Glomerular endothelial cell (primary cell): ENCODE measurements around the gene HBQ1. TPM values are rescaled to one million over a fixed set of nuclear protein-coding genes. Genes with fewer than 3 reads are reported as not detected.
"Not testable (repeated sequence)": the region's sequence is repeated elsewhere in the genome, so short reads cannot be mapped to it uniquely, and the experiment has no call there.

Source experiments
- DNase-seq: peaks from one replicate; pipeline ENCODE4 v3.0.0-alpha.2; 2011; ENCODE audit warnings: low read depth, low spot score; ENCODE audit errors: extremely low read depth
- total RNA-seq: library from RNA; depleted of rRNA; stranded (reverse); fragments of >200 nt; gene quantifications from 2 replicates; pipeline ENCODE4 v1.2.3, GENCODE V29; 2015

The HBQ1 gene
- total RNA-seq, 1 donor from 2014 or later: 4.9 TPM

- DNase-seq: no peak
Observed at GRCh38 chr16:200388-200787, 20.1 kb downstream of the HBQ1 start.

GRCh38 chr16:203246-203645 lies 23.0 kb downstream of the HBQ1 start:
- DNase-seq: no peak

DNA sequence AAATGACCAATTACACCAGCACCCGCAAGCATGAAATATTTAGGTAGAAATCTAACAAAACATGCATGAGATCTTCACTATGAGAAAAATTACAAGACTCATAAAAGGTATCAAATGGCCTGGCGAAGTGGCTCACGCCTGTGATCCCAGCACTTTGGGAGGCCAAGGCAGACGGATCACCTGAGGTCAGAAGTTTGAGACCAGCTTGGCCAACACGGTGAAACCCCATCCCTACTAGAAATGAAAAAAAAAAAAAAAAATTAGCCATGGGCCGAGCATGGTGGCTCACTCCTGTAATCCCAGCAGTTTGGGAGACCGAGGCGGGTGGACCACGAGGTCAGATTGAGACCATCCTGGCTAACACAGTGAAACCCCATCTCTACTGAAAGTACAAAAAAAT lies 23.8 kb downstream of the HBQ1 start:
- DNase-seq: not testable (repeated sequence)

DNA sequence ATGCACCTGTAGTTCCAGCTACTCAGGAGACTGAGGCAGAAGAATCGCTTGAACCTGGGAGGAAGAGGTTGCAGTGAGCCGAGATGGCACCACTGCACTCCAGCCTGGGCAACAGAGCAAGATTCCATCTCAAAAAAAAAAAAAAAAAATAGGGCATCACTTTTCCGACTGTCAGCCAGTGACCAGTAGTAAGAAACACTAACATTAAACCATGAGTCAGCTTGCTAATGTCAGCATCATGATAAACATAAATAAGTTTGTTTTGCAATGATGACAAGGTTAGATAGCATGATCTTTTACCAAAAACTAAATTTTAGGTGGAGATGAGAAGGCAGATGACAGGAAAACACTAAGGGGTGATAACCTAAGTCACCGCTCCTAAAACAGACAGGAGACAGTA lies 29.1 kb downstream of the HBQ1 start:
- not testable (repeated sequence) for DNase-seq

GRCh38 chr16:211631-212180 lies 31.4 kb downstream of the HBQ1 start:
- DNase-seq: not testable (repeated sequence)

DNA sequence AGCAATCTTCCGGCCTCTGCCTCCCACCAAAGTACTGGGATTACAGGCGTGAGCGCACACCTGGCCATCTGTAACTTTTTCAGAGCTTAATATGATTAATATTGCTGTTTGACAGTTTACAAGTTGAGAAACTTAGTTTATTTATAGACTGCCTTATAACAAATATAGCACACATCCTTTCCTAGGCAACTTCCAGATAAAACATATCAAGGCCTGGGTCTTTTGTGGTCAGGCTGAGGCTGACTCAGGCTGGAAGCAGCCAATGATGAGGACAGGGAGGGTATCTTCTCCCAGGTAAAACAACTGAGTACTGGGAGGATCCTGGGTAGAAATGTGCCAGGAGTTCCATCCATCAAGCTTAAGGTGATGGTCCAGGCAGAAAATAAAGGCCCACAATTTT lies 32.7 kb downstream of the HBQ1 start:
- DNase-seq: no peak

- no peak for DNase-seq
Observed at GRCh38 chr16:220021-220420, 39.8 kb downstream of the HBQ1 start.

DNA sequence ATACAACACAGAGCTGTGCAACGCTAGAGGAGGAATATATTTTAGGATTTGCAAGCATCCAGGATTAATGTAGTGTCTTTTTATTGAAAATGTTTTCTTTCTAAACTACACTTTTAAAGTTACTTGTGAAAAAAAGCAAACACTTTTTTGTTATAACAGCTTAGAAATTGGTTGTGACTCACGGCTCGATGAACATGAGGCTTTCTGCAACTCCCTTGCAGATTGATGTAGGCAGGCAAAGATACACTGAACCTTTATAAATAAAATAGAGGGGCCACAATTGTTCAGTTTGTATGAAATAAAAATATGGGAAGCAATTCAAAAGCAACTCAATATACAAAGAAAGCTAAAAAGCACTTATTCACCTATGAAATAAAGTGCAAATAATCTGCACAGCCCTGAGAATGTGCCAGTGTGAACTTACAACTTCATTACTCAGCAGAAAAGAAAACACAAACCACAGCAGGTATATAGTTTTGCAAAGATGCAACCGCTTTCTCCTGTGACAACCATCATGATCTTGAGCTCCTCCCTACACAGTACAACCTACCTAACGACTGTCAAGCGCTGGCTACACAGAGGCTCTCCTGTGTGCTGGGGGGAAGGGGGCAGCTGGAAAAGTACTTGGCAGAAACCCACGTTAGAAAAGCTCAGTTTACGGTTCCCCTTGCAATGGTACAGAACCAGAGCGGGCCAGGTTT lies 48.0 kb downstream of the HBQ1 start:
- DNase-seq: no peak

DNA sequence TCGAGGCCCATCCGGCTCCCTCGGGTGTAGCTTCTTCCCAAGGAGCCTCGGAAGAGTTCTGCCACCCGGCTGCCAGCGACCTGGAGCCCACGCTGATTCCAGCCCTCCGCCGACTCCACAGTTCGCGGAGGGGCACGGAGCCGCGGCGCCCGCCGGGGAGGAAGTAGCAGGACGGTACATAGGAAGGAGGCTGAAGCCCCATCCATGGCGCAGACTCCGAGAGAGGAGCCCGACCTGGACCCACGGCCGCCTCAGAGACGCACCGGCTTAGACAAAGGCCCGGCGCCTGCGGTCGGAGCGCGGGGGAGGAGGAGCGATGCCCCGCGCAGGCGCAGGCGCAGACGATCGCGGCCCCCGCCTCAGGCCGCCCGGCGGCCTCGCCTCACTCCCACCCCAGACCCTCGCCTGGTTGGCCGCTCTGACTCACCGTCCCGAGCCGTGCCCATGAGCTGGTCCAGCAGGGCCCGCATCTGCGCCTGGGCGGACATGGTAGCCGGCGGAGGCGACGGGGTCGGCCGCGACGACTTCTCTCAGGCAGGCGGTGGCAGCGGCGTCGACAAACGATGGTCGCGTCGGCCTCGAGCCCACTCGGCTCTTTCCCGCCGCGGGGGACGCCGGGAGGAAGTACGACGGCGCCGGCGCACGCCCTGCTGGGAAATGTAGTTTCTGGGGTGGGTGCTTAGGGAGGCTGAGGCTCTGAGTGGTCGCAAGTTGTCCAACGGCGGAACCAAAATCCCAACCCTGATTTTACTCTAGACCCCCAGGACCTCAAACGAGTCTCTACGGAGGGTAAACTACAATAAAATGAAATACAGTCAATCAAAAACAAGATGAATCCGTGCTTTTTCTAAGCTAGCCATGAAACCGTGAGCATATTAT lies 48.8 kb downstream of the HBQ1 start, which contains the start of gene LUC7L:
Gene LUC7L (minus strand): TSS at position 598 of the 879 bp plus-strand sequence. CDS start 110 bp downstream, at position 488.
- no peak for DNase-seq

DNA sequence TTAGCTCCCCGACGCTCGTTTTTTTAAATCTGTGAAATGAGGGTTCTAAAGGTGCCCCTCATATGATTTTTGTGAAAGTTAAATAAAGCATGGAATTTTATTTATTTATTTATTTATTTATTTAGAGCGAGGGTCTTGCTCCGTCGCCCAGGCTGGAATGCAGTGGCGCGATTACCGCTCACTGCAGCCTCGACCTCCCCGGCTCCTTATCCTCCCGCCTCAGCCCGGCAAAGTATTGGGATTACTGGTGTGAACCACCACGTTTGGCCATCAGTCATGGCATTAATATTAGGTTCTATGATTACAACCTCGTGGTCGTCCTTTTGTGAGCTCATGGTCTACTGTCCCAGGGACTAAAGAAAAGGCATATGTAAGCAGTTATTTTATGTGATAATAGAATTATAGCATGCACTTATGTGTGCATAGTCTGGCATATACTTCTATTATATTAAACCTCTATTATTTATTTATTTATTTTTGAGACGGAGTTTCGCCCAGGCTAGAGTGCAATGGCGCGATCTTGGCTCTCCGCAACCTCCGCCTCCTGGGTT lies 49.5 kb downstream of the HBQ1 start:
- no peak for DNase-seq

- not testable (repeated sequence) for DNase-seq
Observed at GRCh38 chr16:230351-230750, 50.1 kb downstream of the HBQ1 start.

Other genes starting within 250 kb of the HBQ1 start
- gene POLR3K, start 126.9 kb upstream of the HBQ1 start, total RNA-seq: 4.8 and 8.5 TPM in 2 replicates
- gene SNRNP25, start 126.6 kb upstream of the HBQ1 start, total RNA-seq: 20.7 and 25.1 TPM in 2 replicates
- gene RHBDF1, start 107.8 kb upstream of the HBQ1 start, total RNA-seq: 46.6 and 75.5 TPM in 2 replicates
- gene MPG, start 102.2 kb upstream of the HBQ1 start, total RNA-seq: 174 and 190 TPM in 2 replicates
- 15.1 and 39.6 TPM in 2 replicates for gene NPRL3, start 41.8 kb upstream of the HBQ1 start, total RNA-seq
- gene HBZ, start 27.8 kb upstream of the HBQ1 start, total RNA-seq: not detected in 2 replicates
- gene HBM, start 14.5 kb upstream of the HBQ1 start, total RNA-seq: not detected in 2 replicates
- gene HBA2, start 7.6 kb upstream of the HBQ1 start, total RNA-seq: not detected in 2 replicates
- not detected in 2 replicates for gene HBA1, start 3.8 kb upstream of the HBQ1 start, total RNA-seq
- 45.6 and 85.6 TPM in 2 replicates for gene LUC7L, start 49.0 kb downstream of the HBQ1 start, total RNA-seq
- 112 and 124 TPM in 2 replicates for gene FAM234A, start 54.4 kb downstream of the HBQ1 start, total RNA-seq
- 2.3 and 3.9 TPM in 2 replicates for gene RGS11, start 95.5 kb downstream of the HBQ1 start, total RNA-seq
- 0.64 and 4.0 TPM in 2 replicates for gene ARHGDIG, start 100.1 kb downstream of the HBQ1 start, total RNA-seq
- 0.23 TPM in 1 of 2 replicates, not detected in the other for gene PDIA2, start 102.7 kb downstream of the HBQ1 start, total RNA-seq
- gene AXIN1, start 172.3 kb downstream of the HBQ1 start, total RNA-seq: 24.0 and 28.5 TPM in 2 replicates
- gene MRPL28, start 190.1 kb downstream of the HBQ1 start, total RNA-seq: 112 and 144 TPM in 2 replicates
- gene PGAP6, start 201.5 kb downstream of the HBQ1 start, total RNA-seq: 162 and 197 TPM in 2 replicates
- 147 and 203 TPM in 2 replicates for gene NME4, start 216.7 kb downstream of the HBQ1 start, total RNA-seq
- 29.1 and 35.9 TPM in 2 replicates for gene DECR2, start 221.4 kb downstream of the HBQ1 start, total RNA-seq
- gene RAB11FIP3, start 245.2 kb downstream of the HBQ1 start, total RNA-seq: 41.2 and 53.8 TPM in 2 replicates